GM12878 (cell line): ENCODE data around the gene MSI2. TPM values are rescaled to one million over a fixed set of nuclear protein-coding genes. Genes with fewer than 3 reads are reported as not detected.

Experiments used
- ATF2 ChIP-seq: IDR thresholded peaks from 2 replicates; pipeline ENCODE4 v1.6.1; 2012; ENCODE audit warnings: low read length, inconsistent platforms
- EED ChIP-seq: sonication (generic); IDR thresholded peaks from 2 replicates; pipeline ENCODE4 v1.6.1; 2016; ENCODE audit warnings: antibody characterized with exemption, low read depth
- FOXK2 ChIP-seq: fragments of 450-650 bp; IDR thresholded peaks from 2 replicates; pipeline ENCODE4 v1.6.1; 2017; ENCODE audit warnings: mild to moderate bottlenecking, moderate library complexity
- HSF1 ChIP-seq: fragments of 150-350 bp; IDR thresholded peaks from 2 replicates; pipeline ENCODE4 v1.6.1; 2014; ENCODE audit warnings: mild to moderate bottlenecking, low read depth, low read length
- MAX ChIP-seq: IDR thresholded peaks from 2 replicates; pipeline ENCODE4 v1.6.1; 2012; ENCODE audit warnings: low read depth, low read length, improper control_type of control experiment
- MLLT1 ChIP-seq: fragments of 450-650 bp; IDR thresholded peaks from 2 replicates; pipeline ENCODE4 v1.6.1; 2016; ENCODE audit warnings: mild to moderate bottlenecking
- PML ChIP-seq: IDR thresholded peaks from 2 replicates; pipeline ENCODE4 v1.6.1; 2012; ENCODE audit warnings: low read length, inconsistent platforms
- POU2F2 ChIP-seq: IDR thresholded peaks from 3 replicates; pipeline ENCODE4 v1.6.1; 2011; ENCODE audit warnings: low read depth, mild to moderate bottlenecking, low read length, borderline replicate concordance
- RB1 ChIP-seq: fragments of 450-650 bp; formaldehyde crosslinking; IDR thresholded peaks from 2 replicates; pipeline ENCODE4 v1.6.1; 2017; ENCODE audit warnings: mild to moderate bottlenecking, borderline replicate concordance
- RELB ChIP-seq: fragments of 450-650 bp; IDR thresholded peaks from 2 replicates; pipeline ENCODE4 v1.6.1; 2017; ENCODE audit warnings: low read depth, mild to moderate bottlenecking, moderate library complexity
- SRF ChIP-seq, 2 experiments: IDR thresholded peaks; 2 replicates each; pipeline ENCODE4 v1.6.1; 2011; ENCODE audit warnings: low read depth in 2 of 2, low read length in 2 of 2, mild to moderate bottlenecking in 1 of 2, moderate library complexity in 1 of 2
- SUZ12 ChIP-seq: fragments of 200-600 bp; sonication (generic); IDR thresholded peaks from one replicate; pipeline ENCODE4 v1.6.1; 2018; ENCODE audit warnings: antibody characterized with exemption, mild to moderate bottlenecking; ENCODE audit not compliant: unreplicated experiment
- TCF3 ChIP-seq: IDR thresholded peaks from 2 replicates; pipeline ENCODE4 v1.6.1; 2012; ENCODE audit warnings: low read depth, mild to moderate bottlenecking, low read length, borderline replicate concordance; ENCODE audit not compliant: insufficient read depth
- polyA plus RNA-seq, 11 experiments: library from polyadenylated mRNA; depleted of rRNA in 4 of 11; unstranded in 6 of 11; stranded (reverse) in 5 of 11; fragments of >200 nt; fragmentation: Nextera tagmentation in 4 of 11; fragmentation: Illumina TruSeq in 1 of 11; extraction: Ambion mirVana in 4 of 11; extraction: Trizol in 1 of 11; gene quantifications; 1 replicate in 1 of 11; 2 replicates in 10 of 11; pipeline versions ENCODE4 v1.2.1 to v1.2.3, GENCODE V29; 2011 to 2016; ENCODE audit warnings: inconsistent platforms in 2 of 11, missing spikeins in 2 of 11, low read depth in 1 of 11
- total RNA-seq, 4 experiments: library from RNA; depleted of rRNA in 3 of 4; stranded (reverse); fragments of >200 nt in 3 of 4; fragmentation: Illumina TruSeq in 1 of 4; extraction: Trizol in 1 of 4; gene quantifications; 2 replicates each; pipeline versions ENCODE4 v1.2.1 to v1.2.3, GENCODE V29; 2013 to 2021

The MSI2 gene
- total and polyA plus RNA-seq, 10 of the 15 experiments (the other 5 are each of a cell fraction or from before 2014, with no cell fraction given) = 6.1 to 76.1 (median 42.0) TPM

GRCh38 chr17:57418463-57419246 is 162.3 kb downstream of the MSI2 start (continued):
- no peak for TF ChIP-seq ATF2
- TF ChIP-seq RELB = no peak
- no peak for TF ChIP-seq RB1
- TF ChIP-seq HSF1 = no peak
- no peak for TF ChIP-seq SUZ12
- no peak for TF ChIP-seq MAX
- TF ChIP-seq POU2F2 = no peak
- TF ChIP-seq PML = no peak
- no peak for TF ChIP-seq MLLT1
- TF ChIP-seq EED = peak; percentile 54; the same call in 1 of the 2 replicates
- TF ChIP-seq SRF (IDR thresholded peaks at IDR 0.05; ENCODE audit: low read depth in 2 of 2, low read length in 2 of 2) = no peak
- no peak for TF ChIP-seq FOXK2
- TF ChIP-seq TCF3 = no peak
- TF ChIP-seq, all 136 proteins: peak for 7
